HG03520 (cell line): ENCODE measurements around the gene SLC25A48.

Experiments
- ATAC-seq: cut with Tn5 transposase; IDR thresholded peaks from one replicate; pipeline ENCODE4 v1.9.1; 2021; ENCODE audit warnings: mild to moderate bottlenecking, moderate library complexity; ENCODE audit not compliant: unreplicated experiment

The SLC25A48 gene, protein sequence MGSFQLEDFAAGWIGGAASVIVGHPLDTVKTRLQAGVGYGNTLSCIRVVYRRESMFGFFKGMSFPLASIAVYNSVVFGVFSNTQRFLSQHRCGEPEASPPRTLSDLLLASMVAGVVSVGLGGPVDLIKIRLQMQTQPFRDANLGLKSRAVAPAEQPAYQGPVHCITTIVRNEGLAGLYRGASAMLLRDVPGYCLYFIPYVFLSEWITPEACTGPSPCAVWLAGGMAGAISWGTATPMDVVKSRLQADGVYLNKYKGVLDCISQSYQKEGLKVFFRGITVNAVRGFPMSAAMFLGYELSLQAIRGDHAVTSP

DNA sequence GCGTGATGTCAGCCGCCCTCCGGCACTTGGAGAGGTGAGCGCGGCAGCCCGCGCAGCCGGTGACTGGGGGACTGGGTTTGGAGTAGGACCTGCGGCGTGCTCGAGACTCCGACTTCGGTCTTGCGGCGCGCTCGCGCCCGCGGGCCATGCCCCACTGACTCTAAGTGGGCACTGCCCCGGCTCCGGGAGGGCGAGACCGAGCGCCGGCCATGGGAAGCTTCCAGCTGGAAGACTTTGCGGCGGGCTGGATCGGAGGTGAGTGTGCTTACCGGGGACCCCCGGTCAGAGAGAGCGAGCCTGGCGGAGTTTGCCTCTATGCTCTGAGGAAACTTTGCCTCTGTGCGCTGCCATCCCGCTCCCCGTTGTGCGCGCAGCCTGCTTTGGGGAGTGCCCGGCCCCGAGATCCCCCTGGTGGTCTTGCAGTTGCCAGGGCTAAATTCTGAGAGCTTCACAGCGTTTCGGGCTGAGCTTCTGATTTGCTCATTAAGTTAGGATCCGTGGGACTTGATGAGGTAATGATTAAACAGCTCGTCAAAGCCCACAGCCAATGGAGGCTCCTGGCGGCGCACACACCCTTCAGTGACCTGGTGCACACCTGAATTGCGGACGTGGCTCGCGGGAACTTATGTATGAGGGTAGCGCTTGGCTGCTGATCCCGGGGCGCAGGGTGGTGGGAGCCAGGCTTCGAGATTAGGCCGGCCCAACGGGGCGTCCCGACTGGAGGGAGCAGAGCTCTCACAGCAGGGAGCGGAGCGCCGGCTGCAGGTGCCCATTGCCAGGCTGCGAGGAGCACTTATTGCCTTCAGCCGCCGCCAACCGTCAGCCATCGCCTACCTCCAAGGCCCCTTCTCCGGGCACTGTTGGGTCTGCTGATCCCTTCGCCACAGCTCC is at the start of gene SLC25A48:
SLC25A48 (plus strand) TSS at position 25 of the 891 bp plus-strand sequence; CDS start at position 210, 185 bp downstream.
- no peak for ATAC-seq

DNA sequence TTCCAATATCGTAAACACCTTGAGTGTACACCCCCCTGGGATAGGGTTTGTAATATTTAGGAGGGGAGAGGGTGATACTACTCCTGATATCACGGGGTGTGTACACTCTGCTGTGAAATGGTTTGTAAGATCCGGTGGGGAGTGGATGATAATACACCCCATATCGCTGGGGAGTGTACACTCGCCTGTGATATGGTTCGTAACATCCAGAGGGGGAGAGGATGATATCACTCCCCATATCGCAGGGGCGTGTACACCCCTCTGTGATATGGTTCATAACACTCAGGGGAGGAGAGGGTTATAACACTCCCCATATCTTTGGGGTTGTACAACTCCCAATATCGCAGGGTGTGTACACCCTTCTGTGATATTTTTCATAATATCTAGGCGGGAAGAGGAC is 33.8 kb upstream of the SLC25A48 start:
- no peak for ATAC-seq

DNA sequence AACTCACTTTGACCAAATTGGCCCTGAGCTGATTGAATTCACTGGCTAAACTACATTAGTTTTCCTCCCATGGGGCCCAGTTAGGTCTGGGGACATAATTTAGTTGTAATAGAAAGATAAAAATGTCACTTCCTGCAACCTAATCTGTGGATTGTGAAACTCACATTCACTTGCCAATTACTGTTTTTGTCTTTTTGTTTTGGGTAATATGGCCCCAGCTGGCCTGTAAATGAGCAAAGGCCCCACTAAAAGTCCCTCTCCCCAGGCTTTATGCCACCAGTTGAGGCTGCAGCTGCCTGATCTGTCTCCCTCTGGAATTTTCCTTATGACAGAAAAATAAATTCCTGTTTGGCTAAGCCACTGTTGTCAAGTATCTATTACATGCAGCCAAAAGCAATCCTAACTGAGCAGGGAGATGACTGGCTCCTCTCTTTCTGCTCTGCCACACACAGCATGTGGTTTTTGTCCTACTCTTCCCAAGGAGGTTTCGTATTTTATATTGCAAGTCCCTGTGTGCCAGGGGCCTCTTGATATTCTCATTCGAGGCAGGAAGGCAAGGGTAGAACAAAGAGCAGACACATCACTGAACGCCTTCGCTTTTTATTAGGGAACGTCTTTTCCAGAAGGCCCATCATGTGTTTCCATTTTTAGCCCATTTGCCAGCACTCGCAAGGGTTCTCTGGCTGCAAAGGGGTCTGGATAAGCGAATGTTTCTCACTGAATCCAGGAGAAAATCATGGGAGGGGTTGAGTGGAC is 24.1 kb upstream of the SLC25A48 start:
- no peak for ATAC-seq

DNA sequence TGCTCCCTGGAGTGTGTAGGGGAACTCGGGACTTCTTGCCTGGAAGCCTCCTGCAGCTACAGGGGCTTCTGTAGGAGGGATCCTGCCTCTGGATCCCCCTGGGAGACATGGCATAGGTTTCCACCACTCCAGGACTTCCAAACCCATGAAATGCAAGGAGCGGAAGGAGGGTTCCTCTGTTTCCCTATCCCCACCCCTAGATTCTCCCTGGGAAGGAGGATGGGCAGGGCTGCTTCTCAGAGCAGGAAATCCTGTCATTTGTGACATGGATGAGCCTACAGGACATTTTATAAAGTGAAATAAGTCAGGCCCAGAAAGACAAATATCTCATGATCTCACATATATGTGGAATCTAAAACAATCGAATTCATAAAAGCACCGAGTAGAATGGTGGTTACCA is 23.5 kb upstream of the SLC25A48 start:
- no peak for ATAC-seq

DNA sequence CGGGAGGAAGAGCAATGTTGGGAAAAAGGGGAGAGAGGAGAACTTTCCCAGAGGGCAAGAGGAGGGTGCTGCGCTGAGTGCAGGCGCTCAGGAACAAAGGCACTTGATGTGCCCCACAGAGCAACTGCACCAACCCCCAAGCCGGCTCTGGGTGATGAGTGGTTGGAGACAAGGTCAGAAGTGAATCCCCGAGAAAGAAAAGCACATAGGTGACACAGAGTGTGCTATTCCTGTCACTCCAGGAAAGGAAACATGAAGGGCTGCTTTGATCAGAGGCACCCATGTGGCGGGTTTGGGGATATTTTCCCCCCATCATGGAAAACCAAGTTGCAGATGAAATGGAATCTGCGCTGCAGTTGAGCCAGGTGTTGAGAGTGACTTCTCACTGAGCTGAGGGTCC is 20.7 kb upstream of the SLC25A48 start:
- ATAC-seq = no peak

DNA sequence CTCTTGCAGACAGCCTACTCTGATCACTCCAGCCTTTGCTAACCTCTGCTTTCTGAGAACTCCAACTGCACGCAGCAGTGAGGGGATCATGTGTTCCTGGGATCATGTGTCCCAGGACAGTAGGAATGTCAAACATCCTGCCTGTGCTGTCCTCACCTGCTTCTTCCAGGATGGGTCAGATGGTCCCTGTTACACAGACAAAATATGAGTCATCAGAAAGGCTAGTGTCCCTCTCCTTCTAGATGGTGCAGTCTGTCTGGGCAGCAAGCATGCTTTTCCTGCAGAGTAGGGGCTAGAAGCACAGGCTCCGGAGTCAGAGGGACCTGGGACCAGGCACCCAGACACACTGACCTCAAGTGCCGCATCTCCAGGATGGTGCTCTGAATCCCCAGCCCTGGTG is 20.1 kb upstream of the SLC25A48 start:
- no peak for ATAC-seq

DNA sequence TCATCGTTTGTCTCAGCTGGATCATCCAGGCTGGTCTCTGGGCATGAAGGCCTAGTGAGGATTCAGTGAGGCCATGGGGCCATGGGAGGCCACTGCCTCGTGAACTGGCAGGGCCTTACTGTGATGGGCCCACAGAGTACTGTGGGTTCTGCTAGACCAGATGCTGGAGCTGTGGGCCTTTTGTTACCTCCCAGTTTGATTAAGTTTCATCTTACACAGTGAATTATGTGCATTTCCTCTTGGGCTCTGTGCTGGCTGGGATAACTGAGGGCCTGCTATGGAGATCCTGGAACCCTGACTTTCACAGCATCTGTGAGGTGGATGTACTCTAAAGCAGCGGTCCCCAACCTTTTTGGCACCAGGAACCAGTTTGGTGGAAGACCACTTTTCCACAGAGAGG is 19.7 kb upstream of the SLC25A48 start:
- no peak for ATAC-seq

DNA sequence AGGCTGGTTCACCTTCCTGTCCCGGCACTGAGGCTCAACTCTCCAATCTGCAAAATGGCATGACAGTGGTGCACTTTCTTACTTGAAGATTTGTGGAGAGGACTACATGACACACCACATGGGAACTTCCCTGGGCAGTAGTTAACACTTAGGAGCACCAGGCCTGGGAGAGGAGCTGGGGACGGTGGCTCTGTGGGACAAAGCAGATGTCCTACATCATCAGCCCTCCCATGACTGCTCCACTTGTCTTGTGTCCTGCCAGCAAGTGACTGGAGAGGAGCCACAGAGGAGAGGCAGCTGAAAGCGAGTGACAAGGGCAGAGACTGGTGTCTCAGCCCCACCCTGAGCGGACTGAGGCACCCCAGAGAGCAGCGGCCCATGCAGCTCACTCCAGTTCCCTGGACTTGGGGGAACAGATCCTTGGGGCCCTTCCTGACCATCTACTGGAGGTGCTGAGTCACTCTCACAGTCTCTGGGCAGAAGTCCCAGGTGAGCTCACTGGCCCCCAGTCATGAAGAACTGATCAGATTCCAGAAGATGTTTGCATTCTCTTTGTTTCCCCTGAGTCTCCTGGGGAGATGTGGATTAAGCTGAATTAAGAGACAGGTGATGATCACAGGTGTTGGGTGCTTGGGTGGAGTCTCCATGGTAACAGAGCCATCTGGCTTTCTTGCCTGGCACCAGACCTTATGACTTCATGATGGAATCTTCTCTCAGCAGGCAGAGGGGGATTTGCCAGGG is 13.2 kb upstream of the SLC25A48 start:
- ATAC-seq = no peak

DNA sequence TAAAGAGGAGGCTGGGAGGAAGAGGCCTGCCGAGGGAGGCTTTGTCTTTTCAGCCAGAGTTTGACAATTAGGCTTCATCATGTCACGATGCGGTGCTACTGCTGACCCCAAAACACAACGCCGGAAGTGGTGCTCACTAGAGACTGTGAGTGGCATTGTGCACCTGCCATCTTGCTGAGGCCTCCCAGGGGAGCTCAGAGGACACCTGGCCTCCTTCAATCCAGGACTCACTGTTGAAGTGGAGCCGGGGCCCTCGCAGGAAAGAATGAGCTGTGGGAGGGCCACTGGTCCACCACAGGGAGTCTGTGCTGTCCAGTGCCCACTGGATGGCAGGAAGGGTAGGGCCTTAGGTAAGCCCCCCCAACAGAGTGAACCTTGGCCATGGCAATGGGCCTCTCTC is 12.7 kb upstream of the SLC25A48 start:
- ATAC-seq = no peak

DNA sequence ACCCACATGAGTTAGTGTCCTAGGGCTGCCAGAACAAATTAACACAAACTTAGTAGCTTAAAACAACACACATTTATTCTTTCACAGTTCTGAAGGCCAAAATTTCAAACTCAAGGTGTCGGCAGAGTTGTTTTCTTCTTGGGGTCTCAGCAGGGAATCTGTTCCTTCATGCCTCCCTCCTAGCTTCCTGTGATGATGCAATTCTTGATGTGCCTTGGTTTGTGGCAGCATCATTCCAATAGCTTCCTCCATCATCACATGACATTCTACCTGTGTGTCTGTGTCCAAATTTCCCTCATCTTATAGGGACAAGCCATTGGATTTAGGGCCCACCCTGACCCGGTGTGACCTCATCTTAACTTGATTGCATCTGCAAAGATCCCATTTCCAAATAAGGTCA is 12.2 kb upstream of the SLC25A48 start:
- ATAC-seq = no peak

DNA sequence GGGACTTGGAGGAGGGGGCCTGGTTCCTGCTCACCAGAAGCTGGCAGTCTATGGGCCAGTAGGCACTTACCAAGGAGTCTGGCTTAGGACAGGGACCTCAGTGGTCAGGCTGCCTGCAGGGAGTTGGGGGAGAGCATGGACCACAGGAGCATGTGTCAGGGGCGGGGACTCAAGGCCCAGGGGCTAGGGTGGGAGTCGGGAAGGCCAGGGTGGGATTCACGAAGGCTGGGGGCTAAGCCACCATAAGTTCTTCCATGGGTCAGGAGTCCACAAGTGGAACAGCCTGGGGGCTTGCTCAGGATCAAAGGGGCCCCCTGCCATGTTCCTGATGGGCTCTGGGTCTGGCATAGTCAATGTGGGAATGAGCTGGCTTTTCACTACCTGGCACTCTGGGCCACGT is 11.5 kb upstream of the SLC25A48 start:
- ATAC-seq = no peak

DNA sequence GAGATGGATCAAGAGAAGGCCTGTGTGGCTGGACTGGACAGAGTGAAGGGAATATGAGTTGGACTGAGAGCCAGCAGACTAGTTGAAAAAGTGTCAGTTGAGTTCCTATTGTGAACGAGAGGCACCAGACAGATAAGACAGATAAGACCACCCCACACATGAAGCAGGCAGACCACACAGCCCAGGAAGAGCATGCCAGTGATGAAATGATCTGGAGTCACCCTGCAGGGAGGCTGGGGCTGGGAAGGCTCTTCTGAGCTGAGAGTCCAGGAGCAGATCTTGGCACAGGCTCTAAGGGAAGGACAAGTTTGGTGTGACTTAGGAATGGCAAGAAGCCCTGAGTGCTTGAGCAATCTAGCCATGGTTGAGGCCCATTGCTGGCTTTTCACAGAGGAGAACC is 10.6 kb upstream of the SLC25A48 start:
- ATAC-seq = no peak

DNA sequence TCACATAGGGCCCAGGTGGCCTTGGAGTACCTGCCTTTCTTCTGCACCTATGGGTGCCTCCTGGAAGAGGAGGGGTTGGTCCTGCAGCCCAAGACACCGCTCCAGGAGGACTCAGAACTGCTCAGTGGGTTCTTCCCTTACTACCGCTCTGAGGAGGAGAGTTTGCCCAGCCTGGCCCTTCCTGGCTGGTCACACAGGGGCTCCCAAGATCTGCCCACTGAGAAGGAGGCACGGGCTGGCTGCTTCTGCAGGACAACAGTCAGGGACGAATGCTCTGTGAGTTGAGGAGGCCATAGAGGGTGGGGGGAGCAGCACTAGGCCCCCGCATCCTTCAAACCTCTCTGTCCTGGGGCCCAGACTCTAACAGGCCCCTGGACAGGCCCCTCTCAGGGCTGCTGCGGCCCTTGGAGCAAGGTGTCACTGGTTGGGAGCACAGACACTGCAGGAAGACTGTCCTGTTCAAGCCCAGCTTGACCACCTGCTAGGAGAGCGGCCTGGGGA is 9.9 kb upstream of the SLC25A48 start:
- ATAC-seq = no peak

DNA sequence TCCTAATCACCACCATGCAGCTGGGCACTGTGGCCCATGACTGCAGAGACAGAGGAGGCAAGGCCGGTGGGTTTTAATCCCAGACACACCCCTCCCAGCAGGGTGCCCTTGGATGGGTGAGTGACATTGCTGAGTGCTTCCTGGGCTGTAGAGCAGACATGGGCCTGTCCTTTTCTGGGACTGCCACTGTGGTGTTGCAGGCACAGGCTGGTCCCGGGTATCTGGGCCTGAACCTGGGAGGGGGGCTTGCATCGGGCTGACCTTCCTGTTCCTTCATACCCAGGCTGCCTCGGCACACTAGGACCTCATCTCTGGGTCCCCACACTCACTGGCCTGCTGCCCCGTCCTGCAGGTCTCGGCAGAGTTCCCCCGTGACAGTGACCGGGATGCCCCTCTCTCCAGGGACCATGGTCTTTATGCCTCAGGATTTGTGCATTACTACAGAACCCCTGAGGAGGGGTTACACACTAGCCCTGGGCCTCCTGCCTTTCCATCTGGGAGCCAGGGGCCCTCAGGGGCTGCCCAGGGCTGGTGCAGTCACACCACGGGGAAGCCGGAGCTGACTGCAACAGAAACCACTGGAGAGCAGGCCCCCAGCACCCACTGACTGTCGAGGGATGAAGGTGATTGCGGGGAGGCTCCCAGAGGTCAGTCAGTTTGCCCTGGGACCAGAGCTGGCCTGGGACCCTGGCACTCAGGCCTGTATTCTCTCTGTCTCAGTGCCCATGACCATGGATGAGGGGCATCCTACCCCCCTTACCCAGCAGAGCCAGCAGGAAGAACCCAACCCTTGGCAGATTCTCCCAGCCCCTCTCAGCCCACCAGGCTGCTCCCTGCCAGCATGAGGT is 8.9 kb upstream of the SLC25A48 start:
- no peak for ATAC-seq

DNA sequence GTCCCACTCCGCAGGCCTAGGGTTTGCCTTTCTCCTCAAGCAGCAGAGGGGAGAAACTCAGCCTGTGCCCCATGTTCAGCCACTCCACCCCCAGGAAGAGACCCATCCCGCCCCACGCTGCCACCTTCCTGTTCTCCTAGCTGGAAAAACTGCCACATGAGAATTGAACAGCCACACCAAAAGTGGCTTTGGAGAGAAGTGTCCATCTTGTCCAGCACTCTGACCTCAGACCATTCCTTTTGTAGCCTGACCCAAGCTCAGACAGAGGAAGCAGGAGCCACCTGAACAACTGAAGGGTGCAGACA is 8.3 kb upstream of the SLC25A48 start:
- no peak for ATAC-seq

DNA sequence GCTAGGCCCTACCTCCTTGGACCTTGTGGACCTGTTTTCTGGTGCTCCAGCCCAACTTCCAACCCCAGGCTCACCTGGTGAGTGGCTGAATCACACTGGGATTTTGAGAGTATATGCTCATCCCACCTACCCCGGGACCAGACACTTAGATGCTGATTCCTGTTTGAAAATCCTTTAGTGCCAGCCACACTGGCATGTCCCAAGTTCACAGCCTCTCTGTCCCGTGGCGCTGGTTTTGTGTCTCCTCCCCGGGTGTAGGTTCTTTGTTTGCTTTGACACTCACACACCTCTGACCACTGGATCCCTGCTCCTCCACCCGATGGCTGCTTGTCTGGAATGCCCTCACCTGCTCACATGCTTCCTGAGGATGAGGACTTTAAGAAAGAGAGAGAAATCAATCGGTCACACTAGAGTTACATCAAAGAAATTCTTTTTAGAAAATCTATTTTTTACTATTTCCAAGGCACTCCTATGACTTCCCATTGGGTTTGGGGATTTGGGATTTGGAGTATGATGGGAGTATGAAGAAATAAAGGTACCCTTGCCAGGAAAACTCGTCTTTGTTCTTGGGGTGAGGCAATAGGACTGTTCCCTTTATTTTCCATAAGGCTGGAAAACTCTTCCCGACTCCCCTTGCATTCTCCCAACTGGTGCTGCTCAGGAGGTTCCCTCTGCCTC is 7.3 kb upstream of the SLC25A48 start:
- ATAC-seq = no peak

DNA sequence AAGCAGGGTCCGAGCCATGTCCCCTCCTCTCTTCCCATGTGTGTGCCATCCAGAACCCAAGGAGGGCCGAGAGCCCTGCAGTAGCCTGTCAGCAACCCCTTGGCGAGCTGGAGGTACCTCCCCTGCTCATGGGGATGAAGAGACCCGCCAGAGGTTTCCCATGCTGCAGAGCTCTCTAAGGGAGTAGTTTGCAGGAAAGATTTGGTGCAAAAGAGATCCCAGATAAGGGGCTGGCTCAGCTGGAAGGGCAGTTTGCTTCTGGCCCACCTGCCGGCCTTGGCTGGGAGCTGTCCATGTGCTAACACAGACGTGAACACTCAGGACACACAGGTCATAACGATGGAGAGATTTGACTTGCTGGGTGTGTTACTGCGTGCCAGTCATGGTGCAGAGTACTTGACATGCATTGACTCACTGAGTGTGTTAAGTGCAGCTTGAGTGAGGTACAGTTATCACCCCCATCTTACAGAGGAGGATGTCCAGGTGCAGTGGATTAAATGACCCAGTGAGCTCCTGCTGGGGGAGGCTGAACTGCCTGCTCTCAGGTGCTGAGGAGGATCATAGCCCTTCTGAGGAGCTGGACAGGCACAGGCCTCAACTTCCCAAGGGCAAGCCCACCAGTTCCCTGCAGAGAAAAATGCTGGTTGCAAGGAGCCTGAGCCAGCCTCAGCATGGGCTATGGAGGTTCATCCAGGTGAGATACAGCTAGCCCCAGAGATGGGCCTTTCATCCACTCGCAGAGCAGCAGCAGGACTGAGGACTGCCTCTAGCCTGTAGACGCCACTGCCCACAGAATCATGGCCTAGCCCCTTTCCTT is 6.3 kb upstream of the SLC25A48 start:
- no peak for ATAC-seq

DNA sequence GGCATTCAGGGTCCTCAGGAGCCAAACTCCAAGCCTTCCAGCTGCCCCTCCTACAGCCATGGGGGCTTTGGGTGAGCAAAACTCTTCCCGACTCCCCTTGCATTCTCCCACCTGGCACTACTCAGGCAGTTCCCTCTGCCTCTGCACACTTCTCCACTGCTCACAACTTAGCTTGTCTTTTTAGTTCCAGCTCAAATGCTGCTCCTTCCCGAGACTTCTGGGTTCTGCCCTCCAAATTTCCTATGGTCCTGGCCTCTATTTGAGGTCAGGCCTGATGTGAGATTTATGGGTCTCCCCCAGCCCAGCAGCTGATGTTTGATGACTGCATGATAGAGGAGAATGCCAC is 5.7 kb upstream of the SLC25A48 start:
- ATAC-seq = no peak

DNA sequence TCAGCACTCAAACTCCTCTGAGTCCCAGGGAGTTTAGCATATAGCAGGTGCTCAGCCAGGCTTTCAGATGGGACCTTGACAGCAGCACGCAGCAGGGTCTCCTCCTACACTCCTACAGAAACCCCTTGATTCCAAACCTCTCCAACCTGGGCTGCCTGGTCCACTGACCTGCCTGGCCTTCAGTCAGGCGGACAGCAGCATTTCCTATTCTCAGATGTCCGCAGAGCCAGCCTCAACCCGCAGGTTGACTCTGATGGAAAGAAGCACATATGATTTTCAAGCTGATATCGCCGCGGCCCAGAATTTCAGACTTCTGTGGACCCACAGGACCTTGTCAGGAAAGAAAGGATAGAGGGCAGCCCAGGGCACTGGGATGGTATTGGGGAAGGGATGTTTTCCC is 5.3 kb upstream of the SLC25A48 start:
- no peak for ATAC-seq
